Motor neuron (in vitro differentiated cells): Measurements from ENCODE around the gene PPP3R2. TPM values are rescaled to one million over a fixed set of nuclear protein-coding genes. Genes with fewer than 3 reads are reported as not detected.
A peak's percentile ranks its signal among the peaks of the same experiment; 100 is the strongest.
"Not testable (repeated sequence)": the region's sequence is repeated elsewhere in the genome, so short reads cannot be mapped to it uniquely, and the experiment has no call there.

ENCODE experiments used
- ATAC-seq, 8 experiments: fragments of 200-7000 bp; cut with Tn5 transposase; replicated peaks in 6 of 8; 2 replicates each; pipeline ENCODE4 v1.8.0; 2021; ENCODE audit warnings: mild to moderate bottlenecking in 8 of 8, moderate library complexity in 8 of 8
- H3K27ac ChIP-seq, 2 donors: fragments of 250-450 bp; sonication (Bioruptor Pico); 2 replicates each; pipeline ENCODE4 v1.9.0; 2021; ENCODE audit warnings: antibody characterized with exemption in 2 of 2, mild to moderate bottlenecking in 2 of 2, moderate library complexity in 1 of 2
- H3K4me1 ChIP-seq, 2 donors: fragments of 250-450 bp; sonication (Bioruptor Pico); replicated peaks in 1 of 2; 2 replicates each; pipeline ENCODE4 v1.6.1; 2021; ENCODE audit warnings: antibody characterized with exemption in 2 of 2, mild to moderate bottlenecking in 2 of 2, moderate library complexity in 1 of 2
- H3K4me3 ChIP-seq, 5 donors: fragments of 250-450 bp; sonication (Bioruptor Pico); 2 replicates each; pipeline ENCODE4 v1.9.0; 2021; ENCODE audit warnings: antibody characterized with exemption in 5 of 5, mild to moderate bottlenecking in 5 of 5, moderate library complexity in 4 of 5
- WGBS, 10 experiments: fragments of 450-650 bp; shearing (Covaris generic); methylation state at CpG; one replicate each; pipeline ENCODE4 v1.0.0; 2022; 5-methylcytosine and 5-hydroxymethylcytosine counted together
- in situ Hi-C, 9 experiments: fragments of 400-800 bp; cut with MboI; loops; one replicate each; pipeline ENCODE4 v1.15.0; 2021; ENCODE audit warnings: low sequenced_read_pairs in 9 of 9, low pct_unique_long_range_greater_than_20kb in 2 of 9; ENCODE audit not compliant: unreplicated experiment in 9 of 9
- total RNA-seq, 8 experiments: library from RNA; unstranded; fragments of 300-600 nt; gene quantifications; 2 replicates each; pipeline versions ENCODE4 v1.2.3 to v1.2.4, GENCODE V29; 2022

PPP3R2 gene
- total RNA-seq, 8 experiments from 2014 or later: 0.10 to 1.5 (median 0.17) TPM; not detected in 3

DNA sequence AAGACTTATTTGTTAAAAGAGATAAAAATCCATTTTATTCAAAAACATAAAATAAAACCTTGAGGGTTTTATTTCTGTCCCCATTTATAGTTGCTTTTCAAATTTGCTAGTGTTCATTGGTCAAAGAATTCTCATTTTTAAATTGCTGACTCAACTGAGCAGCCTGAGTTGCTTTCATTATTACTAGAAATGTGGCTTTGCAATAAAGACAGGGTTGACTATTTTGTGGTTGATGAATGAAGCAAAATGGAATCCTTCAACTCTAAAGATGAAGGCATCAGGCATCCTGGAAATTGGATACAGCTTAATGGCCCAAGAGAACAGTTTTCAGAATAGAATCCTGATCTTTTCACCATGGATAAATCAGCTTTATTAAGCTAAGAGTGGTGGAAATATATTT lies 23.9 kb upstream of the PPP3R2 start:
- in situ Hi-C loops: loop anchor here in 1 of 9 experiments (25.0 kb wide), 1 partner anchor 94 kb away; no protein-coding TSS in a partner anchor
- H3K4me3 ChIP-seq: no peak overlapping the region

DNA sequence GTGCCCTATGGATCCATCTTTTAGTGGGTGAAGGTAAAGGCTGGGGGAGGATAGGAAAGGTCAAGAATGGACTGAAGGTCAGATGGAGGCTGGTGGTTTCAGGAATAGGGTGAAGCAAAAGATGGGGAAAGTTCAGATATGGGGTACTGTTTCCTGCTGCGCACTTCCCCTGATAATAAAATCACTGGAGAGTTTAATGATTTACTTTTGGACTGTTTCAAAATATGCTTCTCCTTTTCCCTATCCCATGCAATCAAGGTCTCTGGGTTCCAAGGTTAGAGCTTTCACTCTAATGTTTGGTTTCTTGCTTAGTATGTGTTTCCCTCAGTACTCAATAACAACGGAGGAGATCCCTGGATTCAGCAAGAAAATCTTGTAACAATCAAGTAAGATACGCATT lies 10.8 kb upstream of the PPP3R2 start:
- 30 to 100% (median 88%) methylated on average over 1 to 3 of the region's 3 CpGs; no CpG with 5 or more reads in 1 of the 10 experiments for WGBS, 10 experiments
- in situ Hi-C loops: loop anchor here in 1 of 9 experiments (10.0 to 25.0 kb wide), 2 partner anchors 107 to 279 kb away; no protein-coding TSS in a partner anchor
- Histone ChIP-seq H3K27ac (no peak overlapping the region), H3K4me1 (no peaks in the 10 kb centered on the region), H3K4me3 (no peak overlapping the region)
- ATAC-seq: no peak

More for the DNA sequence above, 23.9 kb upstream of the PPP3R2 start:
- no peaks in the 10 kb centered on the region for H3K4me1 ChIP-seq
- no peak overlapping the region for H3K27ac ChIP-seq
- no peak for ATAC-seq

DNA sequence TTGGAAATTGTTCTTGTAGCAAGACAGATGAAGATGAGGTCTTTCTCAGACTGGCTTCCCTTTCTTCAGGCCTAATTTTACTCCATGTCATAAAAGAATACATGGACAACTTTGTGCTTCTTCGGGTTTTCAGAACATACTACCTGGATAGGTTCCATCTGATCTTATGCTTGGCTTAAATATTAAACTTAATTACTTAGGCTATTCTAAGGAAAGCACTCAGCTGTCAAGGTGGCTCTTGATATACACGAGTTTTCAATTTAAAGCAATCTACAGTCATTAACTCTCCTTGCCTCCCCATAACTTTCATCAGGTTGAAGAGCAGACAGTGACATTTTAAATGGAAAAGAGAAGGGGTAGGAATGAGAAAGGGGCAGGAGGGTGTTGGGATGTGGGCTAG lies 9.5 kb upstream of the PPP3R2 start:
- 6 to 91% (median 60%) methylated on average over 1 to 2 of the region's 2 CpGs; no CpG with 5 or more reads in 1 of the 10 experiments for WGBS, 10 experiments
- in situ Hi-C loops: loop anchor here in 1 of 9 experiments (10.0 to 25.0 kb wide), 2 partner anchors 108 to 281 kb away; no protein-coding TSS in a partner anchor
- no peak for ATAC-seq

DNA sequence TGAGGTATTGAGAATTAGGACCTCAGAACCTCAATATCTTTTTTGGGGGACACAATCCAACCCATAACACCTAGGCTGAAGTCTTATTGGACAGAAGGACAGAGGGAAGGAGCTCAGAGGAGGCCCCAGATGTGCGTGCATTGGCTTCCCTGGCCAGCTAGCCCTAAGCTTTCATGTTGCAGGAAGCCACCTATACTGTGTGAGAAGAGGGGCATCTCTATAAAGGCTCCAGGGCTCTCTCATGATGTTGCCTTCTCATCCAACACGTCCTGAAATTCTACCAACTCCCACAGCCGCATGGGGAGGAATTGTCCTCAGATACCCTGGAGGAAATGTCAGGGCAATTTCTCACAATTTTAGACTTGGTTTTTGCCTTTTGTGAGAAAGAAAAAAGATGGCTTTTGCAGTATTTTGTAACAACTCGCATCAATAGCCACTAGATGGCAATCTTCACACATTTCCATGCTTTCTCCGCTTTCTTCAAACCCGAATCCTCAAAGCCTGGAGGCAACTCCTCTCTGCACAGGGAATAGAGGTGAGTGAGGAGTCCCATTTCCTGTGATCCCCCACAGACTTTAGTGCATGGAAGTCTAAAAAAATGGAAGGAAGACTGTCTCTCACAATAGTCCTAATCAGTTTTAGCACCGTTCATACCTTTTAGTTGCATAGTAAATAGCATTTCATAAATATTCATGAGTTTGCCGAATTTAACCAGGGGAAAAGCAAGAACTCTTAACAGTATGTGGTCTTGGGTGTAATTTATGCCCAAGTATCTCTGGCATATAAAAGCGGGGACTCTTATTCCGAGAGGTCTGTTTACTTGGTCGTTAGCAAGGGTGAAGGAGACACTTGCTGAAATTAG lies 7.4 kb upstream of the PPP3R2 start:
- ATAC-seq: peak; percentile 49 to 90 (median 69)
- Histone ChIP-seq H3K27ac (no peak overlapping the region), H3K4me1 (no peaks in the 10 kb centered on the region), H3K4me3 (no peak overlapping the region)
- WGBS, 10 experiments: 0 to 39% (median 31%) methylated on average over 2 to 10 of the region's 11 CpGs; no CpG with 5 or more reads in 1 of the 10 experiments
- in situ Hi-C loops: loop anchor here in 1 of 9 experiments (10.0 to 25.0 kb wide), 2 partner anchors 110 to 283 kb away; no protein-coding TSS in a partner anchor

More for the DNA sequence above, 9.5 kb upstream of the PPP3R2 start:
- H3K4me3 ChIP-seq: no peak overlapping the region
- no peaks in the 10 kb centered on the region for H3K4me1 ChIP-seq
- H3K27ac ChIP-seq: no peak overlapping the region

DNA sequence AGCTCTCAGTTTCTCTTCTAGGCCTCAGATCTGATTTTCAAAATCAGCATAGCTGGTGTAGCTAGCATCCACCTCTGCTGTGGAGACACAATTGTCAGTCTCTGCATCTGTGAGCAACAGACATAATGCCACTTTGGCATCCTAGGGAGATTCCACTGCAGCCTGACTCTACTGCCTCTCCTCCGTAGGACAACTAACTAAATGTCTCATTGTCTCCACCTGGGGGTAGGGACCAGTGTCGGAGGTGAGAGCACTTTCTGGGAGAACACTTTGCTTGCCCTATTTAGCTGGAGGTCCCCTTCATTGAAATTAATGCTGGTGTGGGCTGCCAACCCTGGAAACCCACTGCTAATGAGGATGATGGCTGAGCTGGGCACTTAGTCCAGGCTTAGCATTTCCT lies 1.4 kb downstream of the PPP3R2 start:
- in situ Hi-C loops: no loop called here
- Histone ChIP-seq H3K27ac (no peak overlapping the region), H3K4me1 (peaks cover 0 to 14% of the 10 kb centered on the region in 2 donors), H3K4me3 (no peak overlapping the region)
- 29 to 100% (median 100%) methylated on average over 1 to 2 of the region's 2 CpGs; no CpG with 5 or more reads in 3 of the 10 experiments for WGBS, 10 experiments
- no peak for ATAC-seq

DNA sequence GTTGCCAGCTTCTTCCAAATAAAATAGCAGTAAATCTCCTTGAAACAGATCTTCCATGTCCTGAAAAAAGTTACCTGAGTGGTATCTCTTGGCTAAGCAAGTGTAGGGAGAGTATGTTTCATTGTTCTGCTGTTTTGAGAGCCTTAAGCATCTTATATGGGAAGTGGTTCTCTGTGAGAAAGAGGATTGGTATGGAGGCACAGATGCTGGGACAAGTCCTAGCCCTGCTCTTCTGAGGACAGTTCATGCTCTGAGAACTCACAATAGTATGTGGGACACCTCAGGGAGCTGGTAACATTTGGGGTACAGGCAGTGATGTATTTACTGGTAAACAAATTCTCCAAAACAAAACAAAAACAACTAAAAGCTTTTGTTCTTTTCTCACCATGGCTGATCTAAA lies 2.0 kb downstream of the PPP3R2 start:
- H3K27ac ChIP-seq: no peak overlapping the region
- no peak overlapping the region for H3K4me3 ChIP-seq
- no peak for ATAC-seq
- in situ Hi-C loops: no loop called here
- peaks cover 0 to 20% of the 10 kb centered on the region in 2 donors for H3K4me1 ChIP-seq

DNA sequence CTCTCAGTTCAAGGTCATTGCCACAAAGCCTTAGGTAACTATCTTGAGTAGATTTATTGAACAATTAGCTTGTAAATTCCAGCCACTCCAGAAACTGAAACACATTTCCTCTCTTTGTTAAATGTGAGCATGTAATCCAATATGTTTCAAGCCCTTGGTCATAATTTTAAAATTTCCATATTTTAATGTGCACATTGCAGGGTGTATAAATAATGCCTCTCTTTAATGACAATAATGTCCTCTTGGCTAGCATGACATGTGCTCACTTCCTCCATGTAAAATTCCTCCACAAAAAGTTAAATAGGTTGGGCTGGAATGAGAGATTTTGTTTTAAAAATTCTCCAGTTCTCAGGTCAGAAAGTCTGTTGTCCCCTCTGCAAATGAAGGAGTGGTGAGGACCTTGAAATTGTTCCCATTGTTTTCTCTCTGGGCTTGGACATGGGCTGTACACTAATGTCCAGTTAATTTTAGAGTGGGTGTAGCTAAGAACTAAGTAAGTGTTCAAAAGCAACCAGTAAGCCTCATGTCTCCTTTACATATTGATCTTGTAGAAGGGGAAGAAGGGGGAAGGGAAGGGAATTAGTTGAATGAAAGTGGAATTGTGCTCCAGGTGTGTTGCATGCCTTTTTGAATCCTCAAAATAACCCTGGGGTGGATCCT lies 2.9 kb downstream of the PPP3R2 start:
- peak in 4 of 8 experiments; percentile 44 to 86 (median 77) for ATAC-seq
- Histone ChIP-seq H3K27ac (no peak overlapping the region), H3K4me3 (no peak overlapping the region), H3K4me1 (peaks cover 0 to 22% of the 10 kb centered on the region in 2 donors)
- in situ Hi-C loops: no loop called here

DNA sequence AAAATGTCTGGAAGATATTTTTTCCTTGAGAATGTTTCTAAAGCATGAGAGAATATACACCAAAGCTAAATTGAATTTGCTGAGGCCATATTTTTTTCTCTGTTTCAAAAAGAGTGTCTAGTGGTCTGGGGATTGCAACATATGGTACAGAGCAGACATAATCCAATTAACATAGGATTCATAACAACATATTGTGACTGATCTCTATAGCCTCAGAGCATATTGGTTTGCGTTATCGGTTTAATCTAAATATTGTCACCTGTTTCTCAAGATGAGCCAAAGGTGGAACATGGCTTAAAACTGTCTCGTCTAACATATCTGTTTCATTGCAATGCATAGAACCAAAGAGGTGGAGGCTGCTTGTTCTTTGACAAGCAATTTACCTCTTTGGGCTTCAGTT lies 3.9 kb downstream of the PPP3R2 start:
- H3K27ac ChIP-seq: no peak overlapping the region
- H3K4me3 ChIP-seq: no peak overlapping the region
- WGBS, 10 experiments: 60 to 100% (median 89%) methylated on average over 2 to 3 of the region's 3 CpGs; no CpG with 5 or more reads in 1 of the 10 experiments
- in situ Hi-C loops: no loop called here
- peaks cover 0 to 22% of the 10 kb centered on the region in 2 donors for H3K4me1 ChIP-seq
- no peak for ATAC-seq

DNA sequence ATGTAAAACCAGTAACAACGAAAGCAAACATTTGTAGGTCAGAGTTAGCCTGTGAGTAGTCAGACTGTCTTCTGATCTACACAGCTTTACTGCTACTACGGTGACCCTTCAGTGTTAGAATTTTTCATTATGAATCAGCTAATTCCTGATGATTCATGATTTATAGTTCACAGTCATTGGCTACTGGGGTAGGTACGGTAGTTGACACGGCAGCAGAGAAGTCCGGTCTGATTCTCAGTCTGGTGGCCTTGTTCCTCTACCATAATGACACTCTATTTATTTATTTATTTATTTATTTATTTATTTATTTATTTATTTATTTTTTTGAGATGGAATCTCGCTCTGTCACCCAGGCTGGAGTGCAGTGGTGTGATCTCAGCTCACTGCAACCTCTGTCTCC lies 4.7 kb downstream of the PPP3R2 start:
- H3K4me1 ChIP-seq: peaks cover 0 to 22% of the 10 kb centered on the region in 2 donors
- H3K4me3 ChIP-seq, in situ Hi-C loops, H3K27ac ChIP-seq: not testable (repeated sequence)
- peak in 7 of 8 experiments; percentile 25 to 81 (median 50) for ATAC-seq
- 50 to 100% (median 85%) methylated on average over 2 to 6 of the region's 6 CpGs for WGBS, 10 experiments

DNA sequence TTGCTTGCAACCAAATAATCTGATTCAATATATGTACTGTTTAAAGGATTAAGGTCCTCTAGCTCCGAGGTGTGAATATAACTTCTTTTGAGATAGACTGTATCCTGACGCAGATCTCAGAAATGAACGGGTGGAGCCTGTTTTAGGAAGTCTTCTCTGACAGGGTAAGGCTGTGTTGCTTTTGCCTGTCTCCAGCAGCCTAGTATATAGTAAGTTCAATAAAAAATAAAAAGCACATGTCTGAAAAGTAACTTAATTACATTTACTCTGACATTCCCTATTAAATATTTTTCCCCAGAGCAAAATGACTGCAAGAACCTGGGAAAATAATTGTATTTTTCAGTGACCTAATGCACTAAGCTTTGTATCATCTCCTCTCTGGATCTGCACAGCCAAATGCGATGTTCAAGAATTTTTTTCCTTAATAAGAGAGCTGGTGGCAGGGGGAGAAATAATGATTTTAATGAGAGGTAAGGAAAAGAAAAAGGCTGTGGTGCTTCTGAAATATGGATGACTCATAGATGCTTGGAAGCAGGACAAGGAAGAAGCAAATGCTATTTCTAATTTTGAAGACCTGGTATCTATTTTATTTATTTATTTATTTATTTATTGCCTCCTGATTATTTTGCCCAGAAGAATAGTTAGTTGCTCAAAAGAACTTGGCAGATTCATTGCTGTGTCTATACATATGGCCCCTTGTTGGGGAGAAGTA lies 7.3 kb downstream of the PPP3R2 start:
- Histone ChIP-seq H3K27ac (no peak overlapping the region), H3K4me1 (peaks cover 9 to 36% of the 10 kb centered on the region in 2 donors), H3K4me3 (no peak overlapping the region)
- WGBS, 10 experiments: 0 to 100% (median 78%) methylated on average over 1 to 4 of the region's 4 CpGs; no CpG with 5 or more reads in 1 of the 10 experiments
- peak in 5 of 8 experiments; percentile 29 to 79 (median 54) for ATAC-seq
- in situ Hi-C loops: no loop called here

DNA sequence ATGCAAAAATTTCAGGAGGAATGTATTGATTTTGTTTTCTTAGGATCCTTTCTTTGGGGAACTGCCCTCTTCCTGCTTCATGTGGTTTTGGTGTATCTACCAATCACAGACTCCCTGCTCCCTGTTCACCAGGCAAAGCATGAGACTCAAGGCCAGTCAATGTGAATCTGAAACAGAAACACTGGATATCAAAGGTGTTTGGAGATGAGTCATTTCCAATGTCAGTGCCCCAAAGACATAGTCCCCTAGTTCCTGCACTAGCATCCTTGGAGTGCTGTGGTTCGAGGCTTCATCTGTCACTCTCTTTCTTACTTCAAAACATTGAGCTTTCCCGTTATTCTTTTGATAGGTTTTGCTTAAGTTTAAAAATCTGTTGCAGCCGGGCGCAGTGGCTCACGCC lies 8.1 kb downstream of the PPP3R2 start:
- in situ Hi-C loops: no loop called here
- ATAC-seq: no peak
- 64 to 100% (median 80%) methylated on average over 1 to 4 of the region's 5 CpGs; no CpG with 5 or more reads in 5 of the 10 experiments for WGBS, 10 experiments

DNA sequence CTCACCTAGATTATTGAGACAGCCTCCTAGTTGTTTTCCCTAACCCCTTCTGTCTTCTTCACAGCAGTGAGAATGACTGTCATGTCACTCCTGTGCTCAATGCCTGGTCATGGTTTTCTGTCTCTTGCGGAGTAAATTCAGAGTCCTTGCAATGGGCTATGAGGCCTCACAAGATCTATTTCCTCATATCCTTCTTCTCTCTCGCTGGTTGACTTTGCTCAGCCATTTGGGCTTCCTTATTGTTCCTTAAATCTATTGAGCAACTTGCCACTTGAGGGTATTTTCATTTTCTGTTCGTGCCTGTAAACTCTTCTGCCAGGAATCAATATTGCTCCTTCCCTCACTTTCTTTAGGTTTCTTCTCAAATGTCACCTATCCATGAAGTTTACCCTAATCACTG lies 9.0 kb downstream of the PPP3R2 start:
- Histone ChIP-seq H3K4me3 (no peak overlapping the region), H3K4me1 (peaks cover 9 to 27% of the 10 kb centered on the region in 2 donors), H3K27ac (no peak overlapping the region)
- in situ Hi-C loops: no loop called here
- WGBS, 10 experiments: 48 to 94% (median 77%) methylated on average over 1 to 3 of the region's 3 CpGs
- ATAC-seq: no peak

More for the DNA sequence above, 8.1 kb downstream of the PPP3R2 start:
- Histone ChIP-seq H3K27ac (no peak overlapping the region), H3K4me1 (peaks cover 9 to 36% of the 10 kb centered on the region in 2 donors), H3K4me3 (no peak overlapping the region)
